K562 (cell line): ENCODE results near the gene ANKMY1. TPM values are rescaled to one million over a fixed set of nuclear protein-coding genes. Genes with fewer than 3 reads are reported as not detected.
A peak's percentile ranks its signal among the peaks of the same experiment; 100 is the strongest.

Source experiments
- CEBPZ ChIP-seq: fragments of 150-350 bp; IDR thresholded peaks from 2 replicates; pipeline ENCODE4 v1.6.1; 2014; ENCODE audit warnings: low read depth, mild to moderate bottlenecking, low read length, borderline replicate concordance
- CTBP1 ChIP-seq: fragments of 450-650 bp; IDR thresholded peaks from 2 replicates; pipeline ENCODE4 v1.6.1; 2016; ENCODE audit warnings: borderline replicate concordance
- GABPA ChIP-seq: fragments of 200-800 bp; sonication (Bioruptor generic); conservative IDR thresholded peaks from 2 replicates; pipeline ENCODE4 v1.6.1; 2016; ENCODE audit warnings: low read depth, missing genetic modification characterization, missing compliant biosample characterization
- HINFP ChIP-seq: fragments of 450-650 bp; conservative IDR thresholded peaks from 2 replicates; pipeline ENCODE4 v1.6.1; 2016; ENCODE audit warnings: missing genetic modification characterization, low read depth, mild to moderate bottlenecking, control low read depth, missing compliant biosample characterization
- HNRNPUL1 ChIP-seq: fragments of 200-400 bp; formaldehyde crosslinking; IDR thresholded peaks from 2 replicates; pipeline ENCODE4 v1.6.1; 2017; ENCODE audit warnings: low read length
- MECOM ChIP-seq: fragments of 250-450 bp; sonication (Bioruptor Pico); IDR thresholded peaks from 2 replicates; pipeline ENCODE4 v1.8.0; 2022; ENCODE audit warnings: inconsistent platforms
- MEF2A ChIP-seq: IDR thresholded peaks from 2 replicates; pipeline ENCODE4 v1.6.1; 2011; ENCODE audit warnings: low read depth, mild to moderate bottlenecking, low read length, moderate library complexity; ENCODE audit not compliant: control insufficient read depth
- MEF2D ChIP-seq: conservative IDR thresholded peaks from 2 replicates; pipeline ENCODE4 v1.6.1; 2016; ENCODE audit warnings: low read depth, missing genetic modification characterization, missing compliant biosample characterization
- PREB ChIP-seq: sonication (generic); formaldehyde crosslinking; IDR thresholded peaks from 2 replicates; pipeline ENCODE4 v1.8.1; 2023; ENCODE audit warnings: mild to moderate bottlenecking, missing genetic modification reagents
- PTTG1 ChIP-seq: fragments of 450-650 bp; IDR thresholded peaks from 2 replicates; pipeline ENCODE4 v1.6.1; 2016; ENCODE audit warnings: low read depth, mild to moderate bottlenecking, missing genetic modification characterization, missing compliant biosample characterization
- RHOXF2B ChIP-seq: fragments of 250-450 bp; sonication (Bioruptor Pico); conservative IDR thresholded peaks from 2 replicates; pipeline ENCODE4 v1.5.1; 2021
- TEAD4 ChIP-seq, 2 experiments: sonication (generic) in 1 of 2; formaldehyde crosslinking in 1 of 2; IDR thresholded peaks; 2 replicates each; pipeline versions ENCODE4 v1.6.1 to v1.8.0; 2012 to 2022; ENCODE audit warnings: borderline replicate concordance in 1 of 2, inconsistent platforms in 1 of 2, low read length in 1 of 2, mild to moderate bottlenecking in 1 of 2, missing genetic modification reagents in 1 of 2
- TGIF2 ChIP-seq: sonication (generic); formaldehyde crosslinking; IDR thresholded peaks from 2 replicates; pipeline ENCODE4 v1.8.1; 2022; ENCODE audit warnings: mild to moderate bottlenecking, missing genetic modification reagents, moderate library complexity
- U2AF1 ChIP-seq: fragments of 200-400 bp; formaldehyde crosslinking; optimal IDR thresholded peaks from 2 replicates; pipeline ENCODE3; 2017; ENCODE audit warnings: mild to moderate bottlenecking, low read depth, low read length, moderate library complexity
- ZFP36 ChIP-seq: fragments of 150-350 bp; IDR thresholded peaks from 2 replicates; pipeline ENCODE4 v1.6.1; 2018; ENCODE audit warnings: low read length, low read depth; ENCODE audit not compliant: partially characterized antibody
- ZKSCAN1 ChIP-seq: fragments of 150-350 bp; IDR thresholded peaks from 2 replicates; pipeline ENCODE4 v1.6.1; 2016; ENCODE audit warnings: low read depth, low read length
- ZNF511 ChIP-seq: sonication (generic); formaldehyde crosslinking; IDR thresholded peaks from 2 replicates; pipeline ENCODE4 v1.8.0; 2022; ENCODE audit warnings: mild to moderate bottlenecking, missing genetic modification reagents
- ZNF583 ChIP-seq: fragments of 250-450 bp; sonication (Bioruptor Pico); IDR thresholded peaks from 2 replicates; pipeline ENCODE4 v1.4.0; 2020
- ZNF655 ChIP-seq: fragments of 250-450 bp; sonication (Bioruptor Pico); IDR thresholded peaks from 2 replicates; pipeline ENCODE4 v1.5.0; 2021
- ZNF785 ChIP-seq: fragments of 250-450 bp; sonication (Bioruptor Pico); IDR thresholded peaks from 2 replicates; pipeline ENCODE4 v1.4.0; 2020; ENCODE audit warnings: mild to moderate bottlenecking
- polyA plus RNA-seq, 8 experiments: library from polyadenylated mRNA; depleted of rRNA in 4 of 8; stranded (reverse) in 5 of 8; unstranded in 3 of 8; fragments of >200 nt; fragmentation: Nextera tagmentation in 2 of 8; fragmentation: Illumina TruSeq in 1 of 8; extraction: Ambion mirVana in 2 of 8; extraction: Trizol in 1 of 8; gene quantifications; 2 replicates each; pipeline versions ENCODE4 v1.2.1 to v1.2.3, GENCODE V29; 2011 to 2014; ENCODE audit warnings: inconsistent platforms in 1 of 8, missing spikeins in 1 of 8
- total RNA-seq, 7 experiments: library from RNA; depleted of rRNA in 6 of 7; stranded (reverse); fragments of >200 nt in 6 of 7; fragmentation: Illumina TruSeq in 2 of 7; extraction: Trizol in 2 of 7; gene quantifications; 2 replicates each; pipeline versions ENCODE4 v1.2.1 to v1.2.3, GENCODE V29; 2011 to 2021; ENCODE audit warnings: low replicate concordance in 1 of 7

ANKMY1 gene
- total and polyA plus RNA-seq, 9 of the 15 experiments (the other 6 are each of a cell fraction or from before 2014, with no cell fraction given): 0.75 to 15.1 (median 11.7) TPM

GRCh38 chr2:240565333-240566202 lies 7.8 kb upstream of the ANKMY1 start (continued):
- no peak for TF ChIP-seq HINFP (tag)
- no peak for TF ChIP-seq HNRNPUL1
- no peak for TF ChIP-seq PREB
- TF ChIP-seq MEF2D: no peak; the same call in 1 of the 2 replicates
- no peak for TF ChIP-seq TGIF2 (CRISPR knock-in tag)
- TF ChIP-seq CEBPZ: no peak
- TF ChIP-seq ZKSCAN1: no peak; the same call in 1 of the 2 replicates
- TF ChIP-seq ZNF511 (CRISPR knock-in tag): no peak
- no peak for TF ChIP-seq ZNF785 (CRISPR knock-in tag)
- TF ChIP-seq TEAD4 (IDR thresholded peaks at IDR 0.05; ENCODE audit: low read length): peak; percentile 80
- TF ChIP-seq TEAD4 (CRISPR knock-in tag; IDR thresholded peaks at IDR 0.05; ENCODE audit: borderline replicate concordance): no peak
- no peak for TF ChIP-seq PTTG1 (tag)
- no peak for TF ChIP-seq MECOM (CRISPR knock-in tag)
- no peak for TF ChIP-seq U2AF1
- peak; percentile 98 for TF ChIP-seq CTBP1
- TF ChIP-seq MEF2A: no peak
- TF ChIP-seq GABPA (tag): peak; percentile 74
- TF ChIP-seq RHOXF2B (CRISPR knock-in tag): no peak
- TF ChIP-seq ZNF583: no peak
- TF ChIP-seq ZFP36: peak; percentile 46
- no peak for TF ChIP-seq ZNF655 (CRISPR knock-in tag)
